Activated CD4-positive, alpha-beta memory T cell treated with anti-CD3 and anti-CD28 coated beads for 36 hours (primary cell): ENCODE results near the gene KLHL17. TPM values are rescaled to one million over a fixed set of nuclear protein-coding genes. Genes with fewer than 3 reads are reported as not detected.
"Not testable (repeated sequence)": the region's sequence is repeated elsewhere in the genome, so short reads cannot be mapped to it uniquely, and the experiment has no call there.

Source experiments
- CTCF ChIA-PET: fragments of 350-600 bp; sonication (Branson Sonifier 250); formaldehyde crosslinking; loops from one replicate; lab custom pipeline; 2021; ENCODE audit warnings: antibody characterized with exemption, inconsistent platforms; lab: Charles Lee
- POLR2A ChIA-PET: fragments of 350-600 bp; sonication (Branson Sonifier 250); formaldehyde crosslinking; loops from one replicate; lab custom pipeline; 2021; ENCODE audit warnings: antibody characterized with exemption; lab: Charles Lee
- DNase-seq: peaks from one replicate; pipeline ENCODE4 v3.0.0-alpha.2; 2020
- H3K27ac Mint-ChIP-seq: one replicate; pipeline ENCODE4 v1.8.0; 2021; ENCODE audit warnings: mixed read lengths
- H3K27me3 Mint-ChIP-seq: one replicate; pipeline ENCODE4 v1.8.0; 2021; ENCODE audit warnings: mixed read lengths
- H3K36me3 Mint-ChIP-seq: one replicate; pipeline ENCODE4 v1.8.0; 2021; ENCODE audit warnings: mixed read lengths
- H3K4me1 Mint-ChIP-seq: one replicate; pipeline ENCODE4 v1.8.0; 2021; ENCODE audit warnings: low read depth, mixed read lengths
- H3K4me3 Mint-ChIP-seq: one replicate; pipeline ENCODE4 v1.8.0; 2021; ENCODE audit warnings: mild to moderate bottlenecking, mixed read lengths
- H3K9me3 Mint-ChIP-seq: one replicate; pipeline ENCODE4 v1.8.0; 2021; ENCODE audit warnings: mixed read lengths
- intact Hi-C: fragments of 100-400 bp; cut with micrococcal nuclease; formaldehyde crosslinking; loops from one replicate; pipeline ENCODE4 v1.15.1; 2023
- total RNA-seq, 2 experiments: library from RNA; stranded (reverse); gene quantifications; one replicate each; pipeline ENCODE4 v1.2.3, GENCODE V29; 2021

KLHL17 gene
- total RNA-seq, 2 experiments from 2014 or later, result 25.8 to 30.6 TPM

GRCh38 chr1:1005774-1006304 lies 45.5 kb downstream of the KLHL17 start:
- H3K4me3 Mint-ChIP-seq, result no peak overlapping the region
- H3K36me3 Mint-ChIP-seq, result no peaks in the 10 kb centered on the region
- no peaks in the 10 kb centered on the region for H3K9me3 Mint-ChIP-seq
- ChIA-PET POLR2A (no interaction called here), CTCF (no interaction called here)
- DNase-seq, result no peak
- intact Hi-C loops, result no loop called here
- peaks cover 30% of the 10 kb centered on the region for H3K27me3 Mint-ChIP-seq
- peaks cover 13% of the 10 kb centered on the region for H3K4me1 Mint-ChIP-seq
- no peak overlapping the region for H3K27ac Mint-ChIP-seq

GRCh38 chr1:1006305-1007159 lies 46.1 kb downstream of the KLHL17 start:
- Mint-ChIP-seq H3K27ac (no peak overlapping the region), H3K36me3 (no peaks in the 10 kb centered on the region), H3K27me3 (peaks cover 31% of the 10 kb centered on the region), H3K4me1 (peaks cover 12% of the 10 kb centered on the region), H3K9me3 (no peaks in the 10 kb centered on the region), H3K4me3 (no peak overlapping the region)
- ChIA-PET POLR2A (no interaction called here), CTCF (interaction anchor here (1.0 to 2.2 kb wide), 2 partner anchors 11 to 58 kb away, joined by 3 to 4 read pairs; no protein-coding TSS in a partner anchor)
- no peak for DNase-seq
- intact Hi-C loops, result no loop called here

- intact Hi-C loops, H3K4me3 Mint-ChIP-seq, POLR2A ChIA-PET: not testable (repeated sequence)
Observed at GRCh38 chr1:1010131-1010530, 49.7 kb downstream of the KLHL17 start.

GRCh38 chr1:1011396-1011949 lies 51.1 kb downstream of the KLHL17 start:
- no peaks in the 10 kb centered on the region for H3K9me3 Mint-ChIP-seq
- H3K4me3 Mint-ChIP-seq, result no peak overlapping the region
- H3K27ac Mint-ChIP-seq, result no peak overlapping the region
- POLR2A ChIA-PET, result no interaction called here
- CTCF ChIA-PET, result no interaction called here
- H3K36me3 Mint-ChIP-seq, result peaks cover 3% of the 10 kb centered on the region
- DNase-seq, result no peak
- H3K4me1 Mint-ChIP-seq, result peaks cover 22% of the 10 kb centered on the region
- intact Hi-C loops, result no loop called here
- H3K27me3 Mint-ChIP-seq, result peaks cover 8% of the 10 kb centered on the region

More at GRCh38 chr1:1010131-1010530, 49.7 kb downstream of the KLHL17 start:
- CTCF ChIA-PET, result interaction anchor here (1.4 kb wide), 1 partner anchor 9 kb away, joined by 3 read pairs; no protein-coding TSS in a partner anchor
- not testable (repeated sequence) for DNase-seq, H3K36me3 Mint-ChIP-seq, H3K27ac Mint-ChIP-seq, H3K9me3 Mint-ChIP-seq
- Mint-ChIP-seq H3K27me3 (peaks cover 15% of the 10 kb centered on the region), H3K4me1 (peaks cover 24% of the 10 kb centered on the region)

- H3K36me3 Mint-ChIP-seq, H3K27me3 Mint-ChIP-seq, intact Hi-C loops, H3K9me3 Mint-ChIP-seq, DNase-seq: not testable (repeated sequence)
- ChIA-PET CTCF (interaction anchor here (1.0 to 3.9 kb wide), 4 partner anchors 11 to 51 kb away, joined by 4 to 33 read pairs (median 6); no protein-coding TSS in a partner anchor), POLR2A (interaction anchor here (0.9 to 1.8 kb wide), 4 partner anchors 11 to 1288 kb away, joined by 3 to 4 read pairs (median 4); partner anchors contain the start of gene TTLL10)
- peak overlapping the region; percentile 90 for H3K27ac Mint-ChIP-seq
- peaks cover 25% of the 10 kb centered on the region for H3K4me1 Mint-ChIP-seq
- peak overlapping the region; percentile 86 for H3K4me3 Mint-ChIP-seq
Observed at GRCh38 chr1:1012736-1013104, 52.3 kb downstream of the KLHL17 start.

GRCh38 chr1:1013105-1013921 lies 52.9 kb downstream of the KLHL17 start, which contains the start of gene ISG15:
Gene ISG15 (plus strand): TSS chr1:1013497. CDS start chr1:1013574, 77 bp downstream.
- ChIA-PET CTCF (interaction anchor here (1.0 to 3.9 kb wide), 5 partner anchors 11 to 109 kb away, joined by 3 to 33 read pairs (median 4); no protein-coding TSS in a partner anchor), POLR2A (interaction anchor here (0.7 to 1.8 kb wide), 9 partner anchors 12 to 1288 kb away, joined by 3 to 4 read pairs (median 3); partner anchors contain the start of gene TTLL10)
- peak; percentile 92 for DNase-seq
- peaks cover 5% of the 10 kb centered on the region for H3K27me3 Mint-ChIP-seq
- peaks cover 25% of the 10 kb centered on the region for H3K4me1 Mint-ChIP-seq
- peak within 1 kb of the TSS; percentile 90 for H3K27ac Mint-ChIP-seq
- H3K36me3 Mint-ChIP-seq, result peaks cover 3% of the 10 kb centered on the region
- intact Hi-C loops, result no loop called here
- no peaks in the 10 kb centered on the region for H3K9me3 Mint-ChIP-seq
- peak within 1 kb of the TSS; percentile 86 for H3K4me3 Mint-ChIP-seq

- Mint-ChIP-seq H3K36me3 (peaks cover 3% of the 10 kb centered on the region), H3K27me3 (peaks cover 3% of the 10 kb centered on the region), H3K27ac (peak overlapping the region; percentile 90), H3K9me3 (no peaks in the 10 kb centered on the region), H3K4me1 (peaks cover 26% of the 10 kb centered on the region), H3K4me3 (peak overlapping the region; percentile 86)
- intact Hi-C loops, result no loop called here
- peak; percentile 49 for DNase-seq
- CTCF ChIA-PET, result interaction anchor here (0.5 to 3.9 kb wide), 7 partner anchors 12 to 108 kb away, joined by 3 to 33 read pairs (median 4); no protein-coding TSS in a partner anchor
- POLR2A ChIA-PET, result interaction anchor here (0.7 to 1.8 kb wide), 8 partner anchors 12 to 159 kb away, joined by 3 to 4 read pairs (median 3); partner anchors contain the start of gene TTLL10
Observed at GRCh38 chr1:1013922-1014648, 53.7 kb downstream of the KLHL17 start.

- Mint-ChIP-seq H3K4me3 (peak overlapping the region; percentile 86), H3K36me3 (peaks cover 3% of the 10 kb centered on the region), H3K4me1 (peaks cover 24% of the 10 kb centered on the region), H3K27me3 (peaks cover 1% of the 10 kb centered on the region), H3K27ac (peak overlapping the region; percentile 90), H3K9me3 (no peaks in the 10 kb centered on the region)
- ChIA-PET POLR2A (interaction anchor here (1.5 kb wide), 1 partner anchor 54 kb away, joined by 3 read pairs; no protein-coding TSS in a partner anchor), CTCF (interaction anchor here (1.3 to 3.9 kb wide), 2 partner anchors 13 to 49 kb away, joined by 6 to 33 read pairs; no protein-coding TSS in a partner anchor)
- DNase-seq, result no peak
- intact Hi-C loops, result loop anchor here (5.0 kb wide), 1 partner anchor 47 kb away; no protein-coding TSS in a partner anchor
Observed at GRCh38 chr1:1014799-1015681, 54.7 kb downstream of the KLHL17 start.
